Measurements from ENCODE around the gene ADAMTS13. TPM values are rescaled to one million over a fixed set of nuclear protein-coding genes. Genes with fewer than 3 reads are reported as not detected.

Gene ADAMTS13
- total RNA-seq, 1 donor from 2014 or later: 3.1 TPM

DNA sequence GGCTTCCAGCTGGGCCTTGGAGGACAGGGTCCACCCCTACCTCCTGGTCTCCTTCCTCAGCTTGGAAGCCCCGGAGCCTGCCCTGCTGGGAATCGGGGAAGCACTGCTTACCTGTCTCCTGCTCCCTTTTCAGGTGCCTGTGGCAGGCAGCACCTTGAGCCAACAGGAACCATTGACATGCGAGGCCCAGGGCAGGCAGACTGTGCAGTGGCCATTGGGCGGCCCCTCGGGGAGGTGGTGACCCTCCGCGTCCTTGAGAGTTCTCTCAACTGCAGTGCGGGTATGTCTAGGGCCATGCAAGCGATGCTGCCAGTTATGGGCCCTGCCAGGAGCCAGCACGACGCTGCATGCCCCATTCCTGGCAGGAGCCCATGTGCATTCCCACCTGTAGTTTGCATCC, 33.8 kb downstream of the ADAMTS13 start:
- DNase-seq: no peak
- Histone ChIP-seq H3K9me3 (replicated peaks) (no peaks in the 10 kb centered on the region), H3K27ac (replicated peaks) (no peak overlapping the region), H3K36me3 (no peaks in the 10 kb centered on the region), H3K27me3 (ENCODE audit: low read depth) (no peaks in the 10 kb centered on the region), H3K4me3 (no peak overlapping the region), H3K4me1 (peaks cover 18% of the 10 kb centered on the region)
- TF ChIP-seq, protein P1, sequence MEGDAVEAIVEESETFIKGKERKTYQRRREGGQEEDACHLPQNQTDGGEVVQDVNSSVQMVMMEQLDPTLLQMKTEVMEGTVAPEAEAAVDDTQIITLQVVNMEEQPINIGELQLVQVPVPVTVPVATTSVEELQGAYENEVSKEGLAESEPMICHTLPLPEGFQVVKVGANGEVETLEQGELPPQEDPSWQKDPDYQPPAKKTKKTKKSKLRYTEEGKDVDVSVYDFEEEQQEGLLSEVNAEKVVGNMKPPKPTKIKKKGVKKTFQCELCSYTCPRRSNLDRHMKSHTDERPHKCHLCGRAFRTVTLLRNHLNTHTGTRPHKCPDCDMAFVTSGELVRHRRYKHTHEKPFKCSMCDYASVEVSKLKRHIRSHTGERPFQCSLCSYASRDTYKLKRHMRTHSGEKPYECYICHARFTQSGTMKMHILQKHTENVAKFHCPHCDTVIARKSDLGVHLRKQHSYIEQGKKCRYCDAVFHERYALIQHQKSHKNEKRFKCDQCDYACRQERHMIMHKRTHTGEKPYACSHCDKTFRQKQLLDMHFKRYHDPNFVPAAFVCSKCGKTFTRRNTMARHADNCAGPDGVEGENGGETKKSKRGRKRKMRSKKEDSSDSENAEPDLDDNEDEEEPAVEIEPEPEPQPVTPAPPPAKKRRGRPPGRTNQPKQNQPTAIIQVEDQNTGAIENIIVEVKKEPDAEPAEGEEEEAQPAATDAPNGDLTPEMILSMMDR (IDR thresholded peaks at IDR 0.05; ENCODE audit: borderline replicate concordance): no peak
- intact Hi-C loops (cut with micrococcal nuclease): no loop called here

DNA sequence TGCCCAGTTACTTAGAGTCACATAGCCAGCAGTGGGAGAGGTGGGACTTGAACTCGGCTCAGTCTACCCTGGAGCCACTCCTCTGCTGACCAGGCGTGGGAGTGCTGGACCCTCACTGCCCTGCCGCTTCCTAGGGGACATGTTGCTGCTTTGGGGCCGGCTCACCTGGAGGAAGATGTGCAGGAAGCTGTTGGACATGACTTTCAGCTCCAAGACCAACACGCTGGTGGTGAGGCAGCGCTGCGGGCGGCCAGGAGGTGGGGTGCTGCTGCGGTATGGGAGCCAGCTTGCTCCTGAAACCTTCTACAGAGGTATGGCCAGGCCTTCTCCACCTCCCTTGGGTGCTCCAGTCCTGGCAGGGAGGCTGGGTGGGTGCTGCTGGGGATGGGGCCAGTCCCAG, 34.2 kb downstream of the ADAMTS13 start:
- DNase-seq: no peak
- TF ChIP-seq, protein P1 (IDR thresholded peaks at IDR 0.05; ENCODE audit: borderline replicate concordance): no peak
- peaks cover 20% of the 10 kb centered on the region for H3K4me1 ChIP-seq
- no peaks in the 10 kb centered on the region for H3K36me3 ChIP-seq
- no peak overlapping the region for H3K4me3 ChIP-seq
- intact Hi-C loops (cut with micrococcal nuclease): no loop called here
- H3K9me3 ChIP-seq (replicated peaks): no peaks in the 10 kb centered on the region
- no peak overlapping the region for H3K27ac ChIP-seq (replicated peaks)
- H3K27me3 ChIP-seq (ENCODE audit: low read depth): no peaks in the 10 kb centered on the region

DNA sequence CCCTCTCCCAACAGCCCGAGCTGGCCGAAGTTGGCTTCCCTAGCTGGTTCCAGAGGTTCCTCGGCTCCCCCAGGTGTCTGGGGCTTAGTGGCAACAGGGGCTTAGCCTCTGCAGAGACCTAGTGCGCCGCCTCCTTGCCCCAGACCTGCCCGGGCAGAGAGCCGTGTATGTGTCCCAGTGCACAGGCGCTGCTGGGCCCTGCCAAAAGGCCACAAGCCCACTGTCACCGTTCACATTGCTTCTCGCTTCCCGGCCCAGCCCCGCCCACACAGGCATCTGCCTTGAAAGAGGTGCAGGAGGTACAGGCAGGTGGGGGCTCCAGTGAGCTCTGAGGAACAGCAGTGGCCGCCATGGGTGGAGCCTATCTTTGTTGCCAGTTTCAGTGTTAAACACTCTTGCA, 35.1 kb downstream of the ADAMTS13 start:
- DNase-seq: no peak
- Histone ChIP-seq H3K9me3 (replicated peaks) (no peaks in the 10 kb centered on the region), H3K27ac (replicated peaks) (no peak overlapping the region), H3K4me3 (no peak overlapping the region), H3K4me1 (peaks cover 20% of the 10 kb centered on the region), H3K36me3 (no peaks in the 10 kb centered on the region), H3K27me3 (ENCODE audit: low read depth) (no peaks in the 10 kb centered on the region)
- TF ChIP-seq, protein P1 (IDR thresholded peaks at IDR 0.05; ENCODE audit: borderline replicate concordance): no peak
- intact Hi-C loops (cut with micrococcal nuclease): no loop called here

DNA sequence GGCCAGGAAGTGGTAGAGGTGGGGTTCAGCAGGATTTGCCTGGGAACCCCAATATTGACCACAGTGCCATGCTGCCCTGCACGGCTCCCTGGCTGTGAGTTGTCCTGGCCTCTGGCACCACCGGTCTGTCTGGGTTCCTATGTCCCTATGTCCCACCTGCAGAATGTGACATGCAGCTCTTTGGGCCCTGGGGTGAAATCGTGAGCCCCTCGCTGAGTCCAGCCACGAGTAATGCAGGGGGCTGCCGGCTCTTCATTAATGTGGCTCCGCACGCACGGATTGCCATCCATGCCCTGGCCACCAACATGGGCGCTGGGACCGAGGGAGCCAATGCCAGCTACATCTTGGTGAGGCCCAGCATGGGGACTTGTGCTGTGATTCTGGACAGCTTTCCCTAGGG, 35.6 kb downstream of the ADAMTS13 start:
- Histone ChIP-seq H3K4me1 (peaks cover 20% of the 10 kb centered on the region), H3K9me3 (replicated peaks) (no peaks in the 10 kb centered on the region), H3K27me3 (ENCODE audit: low read depth) (no peaks in the 10 kb centered on the region), H3K27ac (replicated peaks) (no peak overlapping the region), H3K36me3 (no peaks in the 10 kb centered on the region), H3K4me3 (no peak overlapping the region)
- intact Hi-C loops (cut with micrococcal nuclease): no loop called here
- no peak for DNase-seq
- TF ChIP-seq, protein P1 (IDR thresholded peaks at IDR 0.05; ENCODE audit: borderline replicate concordance): no peak

DNA sequence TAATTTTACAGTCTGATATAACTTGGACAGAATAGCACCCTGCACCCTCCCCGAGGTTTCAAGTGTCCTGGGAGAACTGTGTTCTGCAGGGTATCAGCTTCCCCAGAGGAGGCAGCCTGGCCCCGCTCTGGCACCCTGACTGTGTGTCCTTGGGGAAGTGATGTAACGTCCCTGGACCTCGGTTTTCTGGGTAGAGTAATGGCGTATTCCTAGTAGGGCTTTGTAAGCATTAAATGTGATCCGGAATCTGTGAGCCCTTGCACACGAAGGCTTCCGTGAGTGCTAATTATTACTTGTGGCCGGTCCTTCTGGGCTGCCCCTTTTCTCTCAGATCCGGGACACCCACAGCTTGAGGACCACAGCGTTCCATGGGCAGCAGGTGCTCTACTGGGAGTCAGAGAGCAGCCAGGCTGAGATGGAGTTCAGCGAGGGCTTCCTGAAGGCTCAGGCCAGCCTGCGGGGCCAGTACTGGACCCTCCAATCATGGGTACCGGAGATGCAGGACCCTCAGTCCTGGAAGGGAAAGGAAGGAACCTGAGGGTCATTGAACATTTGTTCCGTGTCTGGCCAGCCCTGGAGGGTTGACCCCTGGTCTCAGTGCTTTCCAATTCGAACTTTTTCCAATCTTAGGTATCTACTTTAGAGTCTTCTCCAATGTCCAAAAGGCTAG, 36.6 kb downstream of the ADAMTS13 start:
- no peaks in the 10 kb centered on the region for H3K9me3 ChIP-seq (replicated peaks)
- no peak for DNase-seq
- peak overlapping the region; percentile 95 for H3K27ac ChIP-seq (replicated peaks)
- H3K4me3 ChIP-seq: peak overlapping the region; percentile 79
- no peaks in the 10 kb centered on the region for H3K36me3 ChIP-seq
- H3K27me3 ChIP-seq (ENCODE audit: low read depth): no peaks in the 10 kb centered on the region
- H3K4me1 ChIP-seq: peaks cover 20% of the 10 kb centered on the region
- TF ChIP-seq, protein P1 (IDR thresholded peaks at IDR 0.05; ENCODE audit: borderline replicate concordance): no peak
- intact Hi-C loops (cut with micrococcal nuclease): no loop called here

All from left ventricle myocardium inferior (tissue), 1 donor.